Esophagus squamous epithelium (tissue), 4 donors: ENCODE results near the gene PHC2.

Experiments
- POLR2A ChIP-seq, 4 donors: fragments of 450-650 bp; IDR thresholded peaks; one replicate each; pipeline ENCODE4 v1.6.1; 2017; ENCODE audit warnings: antibody characterized with exemption in 4 of 4, mild to moderate bottlenecking in 4 of 4, moderate library complexity in 3 of 4
- TF ChIP-seq, protein P1 (sequence below), 6 experiments: fragments of 450-650 bp in 4 of 6; fragments of 200-600 bp in 2 of 6; sonication (generic) in 2 of 6; IDR thresholded peaks; one replicate each; pipeline ENCODE4 v1.5.1; 2016 to 2019; ENCODE audit warnings: antibody characterized with exemption in 6 of 6, mild to moderate bottlenecking in 4 of 6, moderate library complexity in 4 of 6

DNA sequence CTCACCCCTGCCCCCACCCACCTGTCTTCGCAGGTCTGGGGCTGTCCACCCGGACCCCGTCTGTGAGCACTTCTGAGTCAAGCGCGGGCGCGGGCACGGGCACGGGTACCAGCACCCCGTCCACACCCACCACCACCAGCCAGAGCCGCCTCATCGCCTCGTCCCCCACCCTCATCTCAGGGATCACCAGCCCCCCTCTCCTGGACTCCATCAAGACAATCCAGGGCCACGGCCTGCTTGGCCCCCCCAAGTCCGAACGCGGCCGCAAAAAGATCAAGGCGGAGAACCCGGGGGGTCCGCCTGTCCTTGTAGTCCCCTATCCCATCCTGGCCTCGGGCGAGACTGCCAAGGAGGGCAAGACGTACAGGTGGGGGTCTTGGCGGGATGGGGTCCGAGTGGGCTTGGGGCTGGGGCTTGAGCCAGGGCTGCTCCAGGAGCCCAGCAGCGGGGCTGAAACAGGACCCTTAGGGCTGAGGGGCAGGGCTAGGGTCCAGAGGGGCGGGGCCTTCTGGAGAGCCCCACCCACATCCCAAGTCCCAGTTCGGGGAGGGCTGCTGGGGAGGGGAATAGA lies 150.7 kb downstream of the PHC2 start:
- TF ChIP-seq, protein P1, sequence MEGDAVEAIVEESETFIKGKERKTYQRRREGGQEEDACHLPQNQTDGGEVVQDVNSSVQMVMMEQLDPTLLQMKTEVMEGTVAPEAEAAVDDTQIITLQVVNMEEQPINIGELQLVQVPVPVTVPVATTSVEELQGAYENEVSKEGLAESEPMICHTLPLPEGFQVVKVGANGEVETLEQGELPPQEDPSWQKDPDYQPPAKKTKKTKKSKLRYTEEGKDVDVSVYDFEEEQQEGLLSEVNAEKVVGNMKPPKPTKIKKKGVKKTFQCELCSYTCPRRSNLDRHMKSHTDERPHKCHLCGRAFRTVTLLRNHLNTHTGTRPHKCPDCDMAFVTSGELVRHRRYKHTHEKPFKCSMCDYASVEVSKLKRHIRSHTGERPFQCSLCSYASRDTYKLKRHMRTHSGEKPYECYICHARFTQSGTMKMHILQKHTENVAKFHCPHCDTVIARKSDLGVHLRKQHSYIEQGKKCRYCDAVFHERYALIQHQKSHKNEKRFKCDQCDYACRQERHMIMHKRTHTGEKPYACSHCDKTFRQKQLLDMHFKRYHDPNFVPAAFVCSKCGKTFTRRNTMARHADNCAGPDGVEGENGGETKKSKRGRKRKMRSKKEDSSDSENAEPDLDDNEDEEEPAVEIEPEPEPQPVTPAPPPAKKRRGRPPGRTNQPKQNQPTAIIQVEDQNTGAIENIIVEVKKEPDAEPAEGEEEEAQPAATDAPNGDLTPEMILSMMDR (IDR thresholded peaks at IDR 0.05), result no peak
- TF ChIP-seq POLR2A (IDR thresholded peaks at IDR 0.05), result no peak
